Fibroblast of mammary gland (primary cell): ENCODE results near the gene RFT1.

ENCODE experiments used
- DNase-seq: peaks from one replicate; pipeline ENCODE4 v3.0.0-alpha.2; 2010; ENCODE audit warnings: low read depth
- H3K4me3 ChIP-seq: 2 replicates; pipeline ENCODE4 v1.5.1; 2011; ENCODE audit warnings: low read depth, mild to moderate bottlenecking, low read length, moderate library complexity; ENCODE audit not compliant: control insufficient read depth
- CTCF ChIP-seq: conservative IDR thresholded peaks from 2 replicates; pipeline ENCODE4 v1.5.1; 2011; ENCODE audit warnings: low read depth, low read length, inconsistent platforms; ENCODE audit not compliant: control insufficient read depth, insufficient read depth

Gene RFT1

GRCh38 chr3:53074761-53075742 lies 55.2 kb downstream of the RFT1 start:
- no peak for TF ChIP-seq CTCF
- H3K4me3 ChIP-seq: no peak overlapping the region
- DNase-seq: no peak

GRCh38 chr3:53074366-53074696 lies 55.9 kb downstream of the RFT1 start:
- H3K4me3 ChIP-seq: no peak overlapping the region
- no peak for TF ChIP-seq CTCF
- DNase-seq: no peak

GRCh38 chr3:53073553-53074365 lies 56.5 kb downstream of the RFT1 start:
- peak overlapping the region; percentile 55 for H3K4me3 ChIP-seq
- DNase-seq: no peak
- TF ChIP-seq CTCF: no peak

GRCh38 chr3:53072653-53073552 lies 57.3 kb downstream of the RFT1 start:
- TF ChIP-seq CTCF: peak; percentile 86
- H3K4me3 ChIP-seq: peak overlapping the region; percentile 55
- peak; percentile 76 for DNase-seq

GRCh38 chr3:53071882-53072431 lies 58.3 kb downstream of the RFT1 start:
- H3K4me3 ChIP-seq: no peak overlapping the region
- no peak for DNase-seq
- TF ChIP-seq CTCF: no peak
